HEK293T (cell line): ENCODE data around the gene RFX1.

Experiments used
- CTCF ChIA-PET: fragments of 350-600 bp; formaldehyde crosslinking; extraction: SDS; loops from one replicate; lab custom pipeline; 2021; ENCODE audit warnings: antibody characterized with exemption, inconsistent platforms; lab: Yijun Ruan, JAX
- POLR2A ChIA-PET: fragments of 350-600 bp; formaldehyde crosslinking; extraction: SDS; loops from one replicate; lab custom pipeline; 2020; ENCODE audit warnings: antibody characterized with exemption, inconsistent platforms; lab: Yijun Ruan, JAX
- DNase-seq: peaks from one replicate; pipeline ENCODE4 v3.0.0; 2012; ENCODE audit warnings: mixed read lengths; ENCODE audit errors: extremely low spot score
- ARNT ChIP-seq: fragments of 450-650 bp; IDR thresholded peaks from 2 replicates; pipeline ENCODE4 v1.6.1; 2017; ENCODE audit warnings: mild to moderate bottlenecking
- BHLHE40 ChIP-seq: fragments of 450-650 bp; IDR thresholded peaks from 2 replicates; pipeline ENCODE4 v1.6.1; 2016; ENCODE audit warnings: mild to moderate bottlenecking, moderate library complexity, borderline replicate concordance
- CTBP1 ChIP-seq: fragments of 450-650 bp; IDR thresholded peaks from 2 replicates; pipeline ENCODE4 v1.6.1; 2016; ENCODE audit warnings: borderline replicate concordance
- ELF4 ChIP-seq: fragments of 450-650 bp; IDR thresholded peaks from 2 replicates; pipeline ENCODE4 v1.6.1; 2017; ENCODE audit warnings: antibody characterized with exemption
- FOXA1 ChIP-seq: fragments of 450-650 bp; IDR thresholded peaks from 2 replicates; pipeline ENCODE4 v1.6.1; 2016; ENCODE audit warnings: mild to moderate bottlenecking
- FOXK2 ChIP-seq: fragments of 450-650 bp; IDR thresholded peaks from 2 replicates; pipeline ENCODE4 v1.6.1; 2016; ENCODE audit warnings: mild to moderate bottlenecking
- FOXM1 ChIP-seq: fragments of 450-650 bp; IDR thresholded peaks from 2 replicates; pipeline ENCODE4 v1.6.1; 2017; ENCODE audit warnings: mild to moderate bottlenecking, borderline replicate concordance
- HDGF ChIP-seq: fragments of 450-650 bp; IDR thresholded peaks from 2 replicates; pipeline ENCODE4 v1.6.1; 2017; ENCODE audit warnings: antibody characterized with exemption, borderline replicate concordance
- L3MBTL2 ChIP-seq: fragments of 450-650 bp; conservative IDR thresholded peaks from 2 replicates; pipeline ENCODE4 v1.6.1; 2016; ENCODE audit warnings: mild to moderate bottlenecking
- LEF1 ChIP-seq: fragments of 450-650 bp; IDR thresholded peaks from 2 replicates; pipeline ENCODE4 v1.6.1; 2017; ENCODE audit warnings: mild to moderate bottlenecking, borderline replicate concordance
- NFRKB ChIP-seq: fragments of 450-650 bp; IDR thresholded peaks from 2 replicates; pipeline ENCODE4 v1.6.1; 2016; ENCODE audit warnings: mild to moderate bottlenecking, moderate library complexity
- SP1 ChIP-seq: fragments of 450-650 bp; IDR thresholded peaks from 2 replicates; pipeline ENCODE4 v1.6.1; 2017
- SUZ12 ChIP-seq: fragments of 450-650 bp; IDR thresholded peaks from 2 replicates; pipeline ENCODE4 v1.6.1; 2016; ENCODE audit warnings: mild to moderate bottlenecking
- TARDBP ChIP-seq: fragments of 450-650 bp; IDR thresholded peaks from 2 replicates; pipeline ENCODE4 v1.6.1; 2016
- ZNF384 ChIP-seq: fragments of 450-650 bp; IDR thresholded peaks from 2 replicates; pipeline ENCODE4 v1.6.1; 2016
- TF ChIP-seq, protein P1 (sequence below): fragments of 450-650 bp; IDR thresholded peaks from 2 replicates; pipeline ENCODE4 v1.6.1; 2016

The RFX1 gene

DNA sequence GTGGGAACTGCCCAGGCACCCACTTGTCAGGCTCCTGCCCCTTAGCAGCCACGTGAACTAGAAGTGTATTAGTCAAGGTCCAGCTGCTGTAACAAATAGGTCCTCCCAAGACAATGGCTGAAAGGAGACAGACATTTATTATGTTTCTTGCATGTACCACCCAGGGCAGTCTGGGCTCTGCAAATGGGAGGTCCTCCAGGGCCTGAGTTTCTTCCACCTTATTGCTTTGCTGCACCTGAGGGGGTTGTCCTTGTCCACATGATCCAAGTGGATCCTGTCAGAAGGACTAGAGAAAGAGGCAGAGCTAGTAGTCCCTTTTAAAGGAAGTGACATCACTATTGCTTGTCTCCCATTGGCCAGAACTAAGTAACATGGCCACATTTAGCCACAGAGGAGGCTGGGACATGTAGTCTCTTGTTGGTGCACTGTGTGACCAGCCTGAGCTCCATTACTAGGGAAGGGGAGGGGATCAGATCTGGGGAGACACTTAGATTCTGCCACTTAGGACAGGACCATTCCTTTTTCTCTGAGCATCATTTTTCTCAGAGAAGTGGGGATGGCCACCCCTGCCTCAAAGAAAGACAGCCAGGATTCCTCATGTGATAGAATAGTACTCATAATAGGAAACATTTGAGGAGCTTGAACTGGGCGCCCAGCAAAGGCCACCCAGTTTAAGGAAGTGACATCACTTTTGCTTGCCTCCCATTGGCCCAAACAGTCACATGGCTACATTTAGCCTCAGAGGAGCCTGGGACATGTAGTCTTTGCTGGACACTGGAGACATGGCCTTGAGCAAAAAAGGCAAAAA is 85.0 kb downstream of the RFX1 start:
- ChIA-PET POLR2A (interaction anchor here (0.8 to 1.2 kb wide), 2 partner anchors 13 to 32 kb away, joined by 3 to 5 read pairs; partner anchors contain the start of gene DCAF15), CTCF (interaction anchor here (0.6 kb wide), 1 partner anchor 64 kb away, joined by 3 read pairs; no protein-coding TSS in a partner anchor)
- TF ChIP-seq CTBP1: no peak
- no peak for TF ChIP-seq HDGF
- no peak; the same call in 1 of the 2 replicates for TF ChIP-seq ELF4
- TF ChIP-seq L3MBTL2: no peak
- TF ChIP-seq ZNF384: no peak
- TF ChIP-seq LEF1: no peak
- no peak for TF ChIP-seq FOXM1
- no peak for TF ChIP-seq BHLHE40
- no peak for TF ChIP-seq FOXA1
- TF ChIP-seq, protein P1, sequence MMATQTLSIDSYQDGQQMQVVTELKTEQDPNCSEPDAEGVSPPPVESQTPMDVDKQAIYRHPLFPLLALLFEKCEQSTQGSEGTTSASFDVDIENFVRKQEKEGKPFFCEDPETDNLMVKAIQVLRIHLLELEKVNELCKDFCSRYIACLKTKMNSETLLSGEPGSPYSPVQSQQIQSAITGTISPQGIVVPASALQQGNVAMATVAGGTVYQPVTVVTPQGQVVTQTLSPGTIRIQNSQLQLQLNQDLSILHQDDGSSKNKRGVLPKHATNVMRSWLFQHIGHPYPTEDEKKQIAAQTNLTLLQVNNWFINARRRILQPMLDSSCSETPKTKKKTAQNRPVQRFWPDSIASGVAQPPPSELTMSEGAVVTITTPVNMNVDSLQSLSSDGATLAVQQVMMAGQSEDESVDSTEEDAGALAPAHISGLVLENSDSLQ: no peak
- TF ChIP-seq NFRKB: no peak
- TF ChIP-seq TARDBP: no peak
- no peak for TF ChIP-seq SUZ12
- no peak for TF ChIP-seq SP1
- no peak for TF ChIP-seq ARNT
- TF ChIP-seq FOXK2: no peak
- peak; percentile 53 for DNase-seq

DNA sequence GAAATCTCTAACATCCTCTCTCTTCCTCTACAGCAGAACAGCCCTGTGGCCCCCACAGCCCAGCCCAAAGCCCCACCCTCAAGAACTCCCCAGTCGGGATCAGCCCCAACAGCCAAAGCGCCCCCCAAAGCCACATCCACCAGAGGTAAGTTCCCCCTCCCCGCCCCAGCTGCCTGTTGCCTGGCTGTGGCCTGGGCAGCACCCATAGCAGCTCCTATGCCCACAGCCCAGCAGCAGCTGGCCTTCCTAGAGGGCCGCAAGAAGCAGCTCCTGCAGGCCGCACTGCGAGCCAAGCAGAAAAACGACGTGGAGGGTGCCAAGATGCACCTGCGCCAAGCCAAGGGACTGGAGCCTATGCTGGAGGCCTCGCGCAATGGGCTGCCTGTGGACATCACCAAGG is 85.6 kb downstream of the RFX1 start:
- DNase-seq: no peak
- ChIA-PET POLR2A (interaction anchor here (0.8 to 1.2 kb wide), 2 partner anchors 13 to 32 kb away, joined by 3 to 5 read pairs; partner anchors contain the start of gene DCAF15), CTCF (no interaction called here)
- no peak for TF ChIP-seq ZNF384
- TF ChIP-seq FOXA1: no peak
- no peak for TF ChIP-seq SP1
- no peak for TF ChIP-seq NFRKB
- TF ChIP-seq SUZ12: no peak
- TF ChIP-seq TARDBP: no peak
- TF ChIP-seq ELF4: no peak
- no peak for TF ChIP-seq LEF1
- TF ChIP-seq, protein P1: no peak
- TF ChIP-seq HDGF: no peak
- TF ChIP-seq BHLHE40: no peak
- no peak for TF ChIP-seq ARNT
- TF ChIP-seq L3MBTL2: no peak
- TF ChIP-seq FOXM1: no peak
- TF ChIP-seq FOXK2: no peak
- TF ChIP-seq CTBP1: no peak

DNA sequence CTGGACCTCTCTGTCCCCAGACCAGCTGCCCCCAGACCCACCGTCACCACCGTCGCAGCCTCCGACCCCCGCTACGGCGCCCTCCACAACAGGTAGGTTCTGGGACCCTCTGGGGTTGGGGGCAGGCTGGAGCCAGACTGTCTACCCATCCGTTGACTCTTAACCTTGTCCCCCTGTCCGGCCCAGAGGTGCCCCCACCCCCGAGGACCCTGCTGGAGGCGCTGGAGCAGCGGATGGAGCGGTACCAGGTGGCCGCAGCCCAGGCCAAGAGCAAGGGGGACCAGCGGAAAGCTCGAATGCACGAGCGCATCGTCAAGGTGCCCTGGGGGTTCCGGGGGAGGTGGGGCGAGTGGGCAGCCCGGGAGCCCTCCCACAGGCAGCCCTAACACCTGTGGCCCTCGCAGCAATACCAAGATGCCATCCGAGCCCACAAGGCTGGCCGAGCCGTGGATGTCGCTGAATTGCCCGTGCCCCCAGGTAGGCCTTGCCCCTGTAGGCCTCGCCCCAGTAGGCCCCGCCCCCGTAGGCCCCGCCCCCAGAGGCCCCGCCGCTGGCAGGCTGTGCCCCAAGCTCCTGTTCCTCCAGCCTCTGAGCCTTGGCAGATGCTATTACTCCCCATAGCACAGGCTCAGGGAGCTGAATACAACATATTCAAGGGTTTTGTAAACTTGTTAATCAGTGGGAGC is 87.3 kb downstream of the RFX1 start:
- TF ChIP-seq, protein P1: no peak
- TF ChIP-seq TARDBP (no peak), SP1 (no peak), BHLHE40 (no peak), FOXK2 (no peak), NFRKB (no peak)
- no peak for DNase-seq
- CTCF ChIA-PET: interaction anchor here (0.6 kb wide), 1 partner anchor 109 kb away, joined by 3 read pairs; no protein-coding TSS in a partner anchor
- POLR2A ChIA-PET: no interaction called here

DNA sequence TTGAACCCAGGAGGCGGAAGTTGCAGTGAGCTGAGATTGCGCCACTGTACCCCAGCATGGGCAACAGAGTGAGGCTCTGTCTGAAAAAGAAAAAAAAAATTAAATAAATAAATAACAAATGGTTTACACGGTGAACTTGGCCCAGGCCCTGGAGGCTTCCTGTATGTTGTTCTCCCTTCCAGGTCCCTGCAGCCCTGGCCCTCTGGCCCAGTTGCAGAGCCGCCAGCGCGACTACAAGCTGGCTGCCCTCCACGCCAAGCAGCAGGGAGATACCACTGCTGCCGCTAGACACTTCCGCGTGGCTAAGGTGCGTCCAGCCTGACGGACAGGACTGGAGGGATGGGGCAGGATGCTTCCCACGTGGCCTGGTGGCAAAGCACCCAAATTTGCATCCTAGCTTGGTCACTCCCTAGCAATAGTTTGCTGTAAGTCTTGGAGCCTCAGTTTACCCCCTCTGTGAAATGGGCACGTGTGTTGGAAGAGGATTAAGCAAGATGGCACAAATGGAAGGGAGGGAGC is 88.2 kb downstream of the RFX1 start:
- POLR2A ChIA-PET: interaction anchor here (0.7 to 0.9 kb wide), 2 partner anchors 12 to 35 kb away, joined by 3 to 4 read pairs; partner anchors contain the start of gene CC2D1A
- CTCF ChIA-PET: no interaction called here
- TF ChIP-seq ZNF384 (no peak), FOXM1 (no peak), BHLHE40 (no peak), L3MBTL2 (no peak), ARNT (no peak), CTBP1 (no peak), HDGF (no peak), TARDBP (no peak), FOXA1 (no peak), SUZ12 (no peak), LEF1 (no peak)
- TF ChIP-seq, protein P1: no peak
- DNase-seq: no peak

DNA sequence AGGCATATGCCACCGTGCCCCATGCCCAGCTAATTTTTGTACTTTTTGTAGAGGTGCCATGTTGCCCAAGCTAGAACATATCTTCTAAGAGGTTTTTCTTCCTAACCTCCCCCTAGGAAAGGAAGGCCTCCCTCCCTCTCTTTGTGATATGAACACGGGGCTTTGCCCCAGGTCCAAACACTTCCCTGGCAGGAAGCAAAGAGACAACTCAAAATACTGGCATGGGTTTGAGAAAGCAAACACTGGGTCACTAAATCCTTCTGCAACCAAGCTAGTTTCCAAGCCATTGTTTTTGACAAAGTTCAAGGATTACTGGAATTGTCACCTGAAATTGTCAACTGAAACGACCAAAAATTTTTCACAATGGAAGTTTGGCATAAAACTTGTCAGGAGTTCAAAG is 91.3 kb downstream of the RFX1 start:
- no peak for DNase-seq
- TF ChIP-seq L3MBTL2 (no peak), SUZ12 (no peak), BHLHE40 (no peak), HDGF (no peak)
- TF ChIP-seq, protein P1: no peak
- POLR2A ChIA-PET: no interaction called here
- CTCF ChIA-PET: no interaction called here
